SJCRH30 (cell line): Measurements from ENCODE around the gene SLC2A8. TPM values are rescaled to one million over a fixed set of nuclear protein-coding genes. Genes with fewer than 3 reads are reported as not detected.

Source experiments
- total RNA-seq: library from RNA; depleted of rRNA; stranded (reverse); fragments of >200 nt; shearing (Covaris generic); gene quantifications from 2 replicates; pipeline ENCODE4 v1.2.3, GENCODE V29; 2014; rRNA removed

SLC2A8 gene
- total RNA-seq, 1 experiment from 2014 or later, result 16.7 TPM

Other genes starting within 250 kb of the SLC2A8 start
- gene GARNL3, start 132.4 kb upstream of the SLC2A8 start, total RNA-seq, result 3.3 and 4.6 TPM in 2 replicates
- 11.7 and 12.1 TPM in 2 replicates for gene ZNF79, start 27.2 kb downstream of the SLC2A8 start, total RNA-seq
- gene RPL12, start 54.2 kb downstream of the SLC2A8 start, total RNA-seq, result 4,429 and 4,439 TPM in 2 replicates
- 5.8 and 7.3 TPM in 2 replicates for gene LRSAM1, start 54.3 kb downstream of the SLC2A8 start, total RNA-seq
- gene STXBP1, start 215.1 kb downstream of the SLC2A8 start, total RNA-seq, result 3.6 and 5.2 TPM in 2 replicates